Heart right ventricle (tissue), 16 donors: ENCODE results near the gene ATP11A. TPM values are rescaled to one million over a fixed set of nuclear protein-coding genes. Genes with fewer than 3 reads are reported as not detected.

Experiments used
- ATAC-seq, 8 donors: fragments of 200-7000 bp; cut with Tn5 transposase; one replicate each; pipeline ENCODE4 v1.9.1; 2020; ENCODE audit warnings: mild to moderate bottlenecking in 8 of 8, moderate library complexity in 8 of 8, moderate number of reproducible peaks in 1 of 8
- DNase-seq, 2 donors: peaks; one replicate each; pipeline ENCODE4 v3.0.0-alpha.2; 2020
- H3K27ac ChIP-seq, 10 donors: fragments of 200-600 bp; sonication (generic) in 2 of 10; one replicate each; pipeline versions ENCODE4 v1.5.0 to v1.8.0; 2020 to 2022; ENCODE audit warnings: mild to moderate bottlenecking in 3 of 10
- H3K27me3 ChIP-seq, 7 donors: fragments of 200-600 bp; one replicate each; pipeline ENCODE4 v1.8.0; 2021 to 2022; ENCODE audit warnings: mild to moderate bottlenecking in 2 of 7
- H3K36me3 ChIP-seq, 9 donors: fragments of 200-600 bp; sonication (generic) in 1 of 9; one replicate each; pipeline versions ENCODE4 v1.5.0 to v1.8.0; 2020 to 2022; ENCODE audit warnings: mild to moderate bottlenecking in 2 of 9
- H3K4me1 ChIP-seq, 9 donors: fragments of 200-600 bp; sonication (generic) in 1 of 9; one replicate each; pipeline versions ENCODE4 v1.5.0 to v1.8.0; 2020 to 2022; ENCODE audit warnings: mild to moderate bottlenecking in 4 of 9
- H3K4me3 ChIP-seq, 10 donors: fragments of 200-600 bp; sonication (generic) in 2 of 10; one replicate each; pipeline versions ENCODE4 v1.5.0 to v1.8.0; 2020 to 2022; ENCODE audit warnings: mild to moderate bottlenecking in 7 of 10, moderate library complexity in 2 of 10
- H3K9me3 ChIP-seq, 11 donors: fragments of 200-600 bp in 10 of 11; sonication (generic) in 2 of 11; one replicate each; pipeline versions ENCODE4 v1.5.0 to v1.8.0; 2013 to 2022; ENCODE audit warnings: mild to moderate bottlenecking in 2 of 11, control low read depth in 1 of 11, moderate library complexity in 1 of 11
- CTCF ChIP-seq, 9 donors: fragments of 200-600 bp; sonication (generic) in 2 of 9; IDR thresholded peaks; one replicate each; pipeline versions ENCODE4 v1.5.0 to v1.8.0; 2021 to 2022; ENCODE audit warnings: antibody characterized with exemption in 9 of 9, mild to moderate bottlenecking in 5 of 9, moderate library complexity in 1 of 9
- WGBS, 2 donors: extraction: QIAGEN DNeasy Blood & Tissue Kit; methylation state at CpG; one replicate each; pipeline ENCODE4 v1.1.7; 2013; ENCODE audit warnings: inconsistent platforms in 1 of 2; 5-methylcytosine and 5-hydroxymethylcytosine counted together
- intact Hi-C, 10 donors: fragments of 100-400 bp; cut with DNase I; formaldehyde crosslinking; loops; one replicate each; pipeline versions ENCODE4 v1.11.1 to v1.14.2; 2022
- polyA plus RNA-seq, 2 donors: library from polyadenylated mRNA; stranded (reverse); fragments of 200-250 nt; gene quantifications; one replicate each; pipeline ENCODE4 v1.2.3, GENCODE V29; 2013
- total RNA-seq, 10 donors: library from RNA; stranded (reverse); fragmentation: NEBNext Ultra II Directional in 3 of 10; extraction: Animal tissue kit (Norgen Biotek cat#: 25700) in 3 of 10; gene quantifications; one replicate each; pipeline versions ENCODE4 v1.2.1 to v1.2.4, GENCODE V29; 2021 to 2023
- donor health status: Arrhythmogenic right ventricular cardiomyopathy.
- donor health status: ischemic (EF 13 %, LVEDD 7.1; RV severe dilation, severe dysfunction).
- donor health status: healthy with polysubstance abuse.
- donor health status: DM: no; HTN: yes; CAD: no.
- donor health status: DM: no; HTN: no; CAD: no.
- donor health status: ischemic (EF 25% LVEDD 6.9; RV normal size, moderate dysfunction).
- donor health status: ischemic (EF 25% LVEDD 5.7; RV mildly dilated, moderate dysfunction).
- donor health status: healthy.
- donor health status: DM: yes; HTN: yes; CAD: no.
- donor health status: Ischemic cardiomyopathy.
- donor health status: ischemic (EF 35%, LVEDD 5.7; RV mildly dilated, moderate dysfunction).
- donor health status: nonischemic (EF 11% LVEDD 7.7; RV severe dilation, severe dysfunction).
- donor health status: DM: yes; HTN: yes; CAD: no.
- donor health status: PGD.
- donor health status: ischemic (EF 29% LVEDD 5.4; RV normal size, mild dysfunction).
- donor health status: nonischemic (EF 23%, LVEDD 6.1; RV moderate dilation, normal function).

Gene ATP11A
- total and polyA plus RNA-seq, 12 donors: 20.0 to 164 (median 107) TPM

- ATAC-seq (no peak), DNase-seq (no peak)
- WGBS, 2 donors: 95 to 96% methylated on average over 9 of the region's 9 CpGs
- H3K9me3 ChIP-seq: peaks cover 0 to 5% (median 0%) of the 10 kb centered on the region in 11 donors
- no peaks in the 10 kb centered on the region for H3K27me3 ChIP-seq
- no peak overlapping the region for H3K27ac ChIP-seq
- peaks cover 0 to 10% (median 0%) of the 10 kb centered on the region in 9 donors for H3K36me3 ChIP-seq
- no peak for TF ChIP-seq CTCF (IDR thresholded peaks at IDR 0.05)
- intact Hi-C loops: no loop called here
- no peak overlapping the region for H3K4me3 ChIP-seq
- peaks cover 0 to 27% (median 16%) of the 10 kb centered on the region in 9 donors for H3K4me1 ChIP-seq
Observed at GRCh38 chr13:112759053-112759452, 69.2 kb downstream of the ATP11A start.

- Histone ChIP-seq H3K9me3 (peaks cover 0 to 5% (median 0%) of the 10 kb centered on the region in 11 donors), H3K27me3 (no peaks in the 10 kb centered on the region), H3K27ac (no peak overlapping the region), H3K4me1 (peaks cover 0 to 29% (median 16%) of the 10 kb centered on the region in 9 donors), H3K36me3 (peaks cover 0 to 11% (median 0%) of the 10 kb centered on the region in 9 donors), H3K4me3 (no peak overlapping the region)
- 86 to 87% methylated on average over 11 of the region's 11 CpGs for WGBS, 2 donors
- no peak for TF ChIP-seq CTCF (IDR thresholded peaks at IDR 0.05)
- intact Hi-C loops: no loop called here
- ATAC-seq (no peak), DNase-seq (no peak)
Observed at GRCh38 chr13:112759827-112760226, 70.0 kb downstream of the ATP11A start.

DNA sequence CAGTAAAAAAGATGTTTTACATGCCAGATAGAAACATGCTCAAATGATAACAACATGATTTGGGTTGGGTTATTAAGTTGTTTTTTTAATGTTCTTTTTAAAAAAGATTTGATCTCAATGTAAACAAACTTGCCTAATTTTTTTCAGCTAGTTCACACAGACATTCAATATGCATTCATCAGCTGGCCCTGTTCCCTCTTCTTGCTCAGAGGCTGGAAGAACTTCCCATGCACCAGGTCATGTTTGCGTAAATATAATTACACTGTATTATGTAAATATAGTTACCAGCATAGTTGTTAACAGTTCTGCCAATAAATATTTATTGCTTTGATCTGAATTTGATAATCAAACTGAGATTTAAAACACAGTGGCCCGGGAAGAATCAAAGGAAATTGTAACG is 70.6 kb downstream of the ATP11A start:
- intact Hi-C loops: no loop called here
- no peak overlapping the region for H3K27ac ChIP-seq
- H3K27me3 ChIP-seq: no peaks in the 10 kb centered on the region
- no peak for DNase-seq
- 78 to 80% methylated on average over 3 of the region's 3 CpGs for WGBS, 2 donors
- peaks cover 0 to 4% (median 0%) of the 10 kb centered on the region in 11 donors for H3K9me3 ChIP-seq
- peaks cover 0 to 11% (median 0%) of the 10 kb centered on the region in 9 donors for H3K36me3 ChIP-seq
- peaks cover 0 to 29% (median 16%) of the 10 kb centered on the region in 9 donors for H3K4me1 ChIP-seq
- no peak for ATAC-seq
- no peak overlapping the region for H3K4me3 ChIP-seq
- TF ChIP-seq CTCF (IDR thresholded peaks at IDR 0.05): no peak

DNA sequence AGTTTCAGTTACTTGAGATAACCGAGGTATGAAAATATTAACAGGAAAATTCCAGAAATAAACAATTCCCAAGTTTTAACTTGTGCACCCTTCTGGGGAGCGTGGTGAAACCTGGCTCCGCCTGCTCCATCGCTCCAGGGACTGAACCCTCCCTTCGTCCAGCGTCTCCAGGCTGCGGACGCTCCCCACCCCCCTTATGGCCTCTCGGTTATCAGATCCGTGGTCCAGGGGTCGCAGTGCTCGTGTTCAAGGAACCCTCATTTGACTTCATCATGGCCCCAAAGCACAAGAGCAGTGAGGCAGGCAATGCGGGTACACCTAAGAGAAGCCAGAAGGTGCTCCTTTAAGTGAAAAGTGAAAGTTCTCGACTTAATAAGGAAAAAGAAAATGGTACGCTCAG is 71.1 kb downstream of the ATP11A start:
- TF ChIP-seq CTCF (IDR thresholded peaks at IDR 0.05): no peak
- peaks cover 0 to 29% (median 16%) of the 10 kb centered on the region in 9 donors for H3K4me1 ChIP-seq
- peak overlapping the region in 6 of 10 donors; percentile 3 to 28 (median 26) for H3K4me3 ChIP-seq
- intact Hi-C loops: no loop called here
- H3K27me3 ChIP-seq: no peaks in the 10 kb centered on the region
- no peak for ATAC-seq
- peaks cover 0 to 4% (median 0%) of the 10 kb centered on the region in 11 donors for H3K9me3 ChIP-seq
- H3K27ac ChIP-seq: no peak overlapping the region
- DNase-seq: no peak
- 73 to 82% methylated on average over 15 of the region's 15 CpGs for WGBS, 2 donors
- H3K36me3 ChIP-seq: peaks cover 0 to 11% (median 0%) of the 10 kb centered on the region in 9 donors
